ENCODE data around the gene MINDY4B. TPM values are rescaled to one million over a fixed set of nuclear protein-coding genes. Genes with fewer than 3 reads are reported as not detected.

The MINDY4B gene
- total RNA-seq, 1 experiment from 2014 or later, result not detected

GRCh38 chr3:150823277-150823676 lies 82.0 kb downstream of the MINDY4B start:
- Mint-ChIP-seq H3K4me1 (ENCODE audit: insufficient read depth, unreplicated experiment) (no peaks in the 10 kb centered on the region), H3K27ac (ENCODE audit: low read depth, unreplicated experiment) (no peak overlapping the region), H3K36me3 (ENCODE audit: insufficient read depth, unreplicated experiment) (no peaks in the 10 kb centered on the region), H3K9me3 (ENCODE audit: unreplicated experiment) (no peaks in the 10 kb centered on the region), H3K4me3 (ENCODE audit: unreplicated experiment) (no peak overlapping the region), H3K27me3 (ENCODE audit: insufficient read depth, unreplicated experiment) (no peaks in the 10 kb centered on the region)
- TF ChIP-seq CTCF (IDR thresholded peaks at IDR 0.05; ENCODE audit: unreplicated experiment), result no peak
- intact Hi-C loops (cut with micrococcal nuclease), result no loop called here
- ChIA-PET CTCF (interaction anchor here (0.9 kb wide), 1 partner anchor 12 kb away, joined by 5 read pairs; no protein-coding TSS in a partner anchor), POLR2A (no interaction called here)
- BruUV-seq (replicated peaks), result no TSS peak
- no peak for DNase-seq (ENCODE audit: unreplicated experiment)

GRCh38 chr3:150822636-150823035 lies 82.6 kb downstream of the MINDY4B start:
- no peak for DNase-seq (ENCODE audit: unreplicated experiment)
- Mint-ChIP-seq H3K9me3 (ENCODE audit: unreplicated experiment) (no peaks in the 10 kb centered on the region), H3K4me3 (ENCODE audit: unreplicated experiment) (no peak overlapping the region), H3K4me1 (ENCODE audit: insufficient read depth, unreplicated experiment) (no peaks in the 10 kb centered on the region), H3K27ac (ENCODE audit: low read depth, unreplicated experiment) (no peak overlapping the region), H3K36me3 (ENCODE audit: insufficient read depth, unreplicated experiment) (peaks cover 4% of the 10 kb centered on the region), H3K27me3 (ENCODE audit: insufficient read depth, unreplicated experiment) (no peaks in the 10 kb centered on the region)
- intact Hi-C loops (cut with micrococcal nuclease), result no loop called here
- ChIA-PET POLR2A (no interaction called here), CTCF (interaction anchor here (0.5 to 0.9 kb wide), 4 partner anchors 11 to 173 kb away, joined by 3 to 5 read pairs (median 5); no protein-coding TSS in a partner anchor)
- no TSS peak for BruUV-seq (replicated peaks)
- TF ChIP-seq CTCF (IDR thresholded peaks at IDR 0.05; ENCODE audit: unreplicated experiment), result no peak

Other genes starting within 250 kb of the MINDY4B start
- gene ERICH6, start 201.5 kb downstream of the MINDY4B start, total RNA-seq (2022), result not detected in 2 replicates
- gene SIAH2, start 142.3 kb downstream of the MINDY4B start, total RNA-seq (2022), result 20.0 and 35.4 TPM in 2 replicates
- not detected in 2 replicates for gene CLRN1, start 67.3 kb upstream of the MINDY4B start, total RNA-seq (2022)
- gene MED12L, start 180.2 kb upstream of the MINDY4B start, total RNA-seq (2022), result 0.47 and 1.3 TPM in 2 replicates